GM19328 (cell line): ENCODE measurements around the gene LDLRAD4.

ENCODE experiments used
- ATAC-seq: cut with Tn5 transposase; IDR thresholded peaks from one replicate; pipeline ENCODE4 v1.9.1; 2021; ENCODE audit warnings: mild to moderate bottlenecking, moderate library complexity; ENCODE audit not compliant: unreplicated experiment

Gene LDLRAD4

DNA sequence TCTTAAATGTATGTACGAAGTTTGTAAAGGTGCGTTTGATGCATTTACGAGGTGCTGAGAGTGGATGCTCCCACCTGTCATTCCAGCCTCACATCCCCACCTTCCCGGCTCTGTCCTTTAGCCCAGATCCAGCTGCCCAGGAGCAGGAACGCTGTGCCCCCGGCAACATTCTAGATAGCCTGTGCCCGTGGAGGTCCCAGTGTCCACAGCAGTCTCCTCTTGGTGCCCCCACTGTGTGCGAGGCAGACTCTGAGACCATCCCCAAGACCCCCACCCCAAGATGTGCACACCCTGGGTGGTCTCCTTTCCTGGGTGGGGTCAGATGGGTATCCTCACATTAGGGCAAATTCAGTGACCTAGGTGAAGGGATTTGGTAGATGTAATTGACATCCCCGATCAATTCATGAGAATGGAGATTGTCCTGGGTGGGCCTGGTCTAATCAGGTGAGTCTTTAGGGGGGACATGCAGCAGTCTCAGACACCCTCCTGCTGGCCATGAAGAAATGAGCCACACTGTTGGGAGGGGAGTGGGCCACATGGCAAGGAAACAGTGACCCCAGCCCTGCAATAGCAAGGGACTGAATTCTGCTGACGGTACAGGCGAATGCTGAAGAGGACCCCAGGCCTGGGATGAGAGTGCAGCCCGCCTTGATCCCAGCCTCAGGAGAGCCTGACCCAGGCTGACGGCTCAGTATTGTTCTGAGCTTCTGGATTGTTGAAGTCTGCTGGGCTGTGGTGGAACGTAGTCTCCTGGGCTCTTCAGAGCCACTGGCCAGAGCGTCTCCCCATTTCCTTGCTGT, 304.5 kb downstream of the LDLRAD4 start:
- ATAC-seq, result no peak

DNA sequence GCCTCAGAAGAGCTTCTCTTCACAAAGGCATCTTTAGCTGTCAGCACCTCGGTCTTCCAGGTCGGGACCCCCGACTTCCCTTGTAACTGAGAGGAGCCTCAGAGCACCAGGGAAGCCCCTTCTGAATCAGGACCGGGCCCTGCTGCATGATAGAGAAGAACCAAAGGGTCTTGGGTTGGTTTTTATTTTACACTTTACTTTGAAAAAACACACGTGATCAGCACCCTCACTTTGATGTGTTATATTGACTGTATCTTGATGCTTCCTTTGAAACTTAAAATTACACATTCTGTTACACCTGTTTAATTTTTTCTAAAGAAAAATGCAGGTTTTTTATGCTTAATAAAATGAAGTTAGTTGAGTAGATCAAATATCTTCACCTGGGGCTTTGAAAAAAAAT, 305.5 kb downstream of the LDLRAD4 start:
- no peak for ATAC-seq

DNA sequence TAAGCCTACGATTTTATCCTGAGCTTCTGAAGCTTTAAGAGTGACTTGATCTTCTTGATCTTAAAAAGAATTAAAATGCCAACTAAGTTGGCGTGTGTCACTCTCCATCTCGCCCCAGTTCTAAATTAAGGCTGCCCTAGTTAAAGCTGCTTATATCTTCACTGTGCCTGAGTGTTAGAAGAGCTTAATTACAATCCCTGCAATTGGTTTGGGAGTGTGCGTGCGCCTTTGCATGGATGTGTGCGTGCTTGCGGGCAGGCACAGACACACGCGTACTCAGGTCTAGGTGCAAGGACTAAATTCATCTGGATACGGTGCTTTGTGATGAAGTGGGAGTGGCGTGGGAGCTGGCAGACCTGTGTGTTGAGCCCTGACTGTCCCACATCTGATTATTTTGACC, 306.3 kb downstream of the LDLRAD4 start:
- ATAC-seq, result no peak

DNA sequence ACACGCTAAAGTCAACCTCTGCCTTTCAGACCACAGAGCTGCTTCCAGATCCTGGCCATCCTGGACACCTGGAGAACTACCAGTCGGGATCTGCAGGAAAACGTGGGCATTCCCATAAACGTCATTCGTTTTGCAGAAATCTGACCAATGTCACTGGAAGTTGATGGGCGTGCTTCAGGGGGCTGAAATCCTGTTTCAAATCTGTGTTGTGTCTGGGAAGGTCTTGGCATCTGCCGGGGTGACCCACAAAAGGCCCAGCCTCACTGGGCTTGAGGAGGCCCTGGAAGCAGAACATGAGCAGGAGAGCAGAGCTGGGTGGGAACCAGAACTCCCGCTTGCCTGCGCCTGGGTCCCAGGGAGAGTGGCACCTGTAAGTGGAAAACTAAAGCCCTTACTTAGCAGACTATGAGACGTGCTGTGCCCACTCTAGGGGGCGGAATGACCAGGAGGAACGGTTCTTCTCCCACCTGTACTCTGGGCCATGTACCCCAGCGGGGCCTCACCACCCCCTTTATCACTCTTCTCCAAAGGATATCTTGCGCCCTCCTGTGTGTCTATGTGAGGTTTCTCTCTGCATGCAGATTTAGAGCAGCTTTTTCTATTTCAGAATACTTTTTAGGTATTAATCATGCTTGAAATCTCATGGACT, 306.9 kb downstream of the LDLRAD4 start:
- no peak for ATAC-seq

DNA sequence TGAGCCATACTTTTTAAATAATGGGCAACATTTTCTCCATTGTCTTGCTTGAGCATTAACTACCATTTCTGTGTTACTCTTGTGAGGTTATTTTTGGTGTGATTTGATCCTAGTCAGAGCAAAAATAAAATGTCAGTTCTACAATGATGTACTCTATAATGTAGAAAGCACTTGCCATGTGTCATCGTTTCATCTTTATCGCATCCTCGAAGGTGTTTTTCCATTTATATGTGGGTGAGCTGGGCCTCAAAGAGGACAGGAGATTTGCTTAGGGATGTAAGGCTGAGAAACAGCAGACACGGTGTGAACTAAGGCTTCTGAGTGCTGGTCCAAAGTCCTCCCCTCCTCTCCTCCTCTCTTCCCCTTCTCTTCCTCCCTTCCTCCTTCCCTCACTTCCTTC, 308.0 kb downstream of the LDLRAD4 start:
- no peak for ATAC-seq

DNA sequence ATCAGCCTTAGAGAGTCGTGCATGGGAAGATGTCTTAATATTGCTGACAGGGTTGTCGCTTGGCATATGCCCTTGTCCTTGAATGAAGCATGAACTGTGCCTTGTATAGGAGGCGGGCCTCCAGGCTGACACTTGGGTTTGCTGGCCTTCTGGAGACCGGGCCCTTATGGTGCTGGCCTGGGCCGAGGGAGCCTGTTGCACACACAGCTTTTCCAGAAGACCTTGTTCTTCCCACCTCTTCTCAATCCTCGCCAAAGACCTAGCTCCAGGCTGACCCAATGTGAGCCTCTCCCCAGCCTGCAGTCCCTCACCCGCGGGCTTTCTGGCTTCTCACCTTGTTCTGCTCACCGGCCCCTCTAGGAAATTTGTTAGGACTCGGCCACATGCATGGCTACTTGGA, 308.7 kb downstream of the LDLRAD4 start:
- no peak for ATAC-seq

DNA sequence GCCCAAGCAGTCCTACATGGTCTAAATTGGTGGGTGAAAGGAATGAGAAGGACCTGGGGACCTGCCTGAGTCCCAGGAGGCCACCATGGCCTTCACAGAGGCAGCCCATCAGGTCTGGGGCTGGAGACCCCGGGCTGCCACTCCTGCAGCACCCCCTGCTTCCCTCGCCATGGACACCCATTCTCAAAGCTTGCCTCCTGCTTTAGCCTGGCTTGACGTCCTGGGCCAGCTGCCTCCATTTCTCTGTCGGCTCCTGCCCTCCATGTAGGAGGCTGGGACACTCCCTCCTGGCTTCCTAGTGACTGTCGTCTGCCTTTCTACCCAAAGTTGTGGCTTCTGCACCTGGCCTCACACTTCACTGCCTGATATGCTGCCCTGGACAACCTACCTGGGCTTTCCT, 309.2 kb downstream of the LDLRAD4 start:
- ATAC-seq, result no peak

DNA sequence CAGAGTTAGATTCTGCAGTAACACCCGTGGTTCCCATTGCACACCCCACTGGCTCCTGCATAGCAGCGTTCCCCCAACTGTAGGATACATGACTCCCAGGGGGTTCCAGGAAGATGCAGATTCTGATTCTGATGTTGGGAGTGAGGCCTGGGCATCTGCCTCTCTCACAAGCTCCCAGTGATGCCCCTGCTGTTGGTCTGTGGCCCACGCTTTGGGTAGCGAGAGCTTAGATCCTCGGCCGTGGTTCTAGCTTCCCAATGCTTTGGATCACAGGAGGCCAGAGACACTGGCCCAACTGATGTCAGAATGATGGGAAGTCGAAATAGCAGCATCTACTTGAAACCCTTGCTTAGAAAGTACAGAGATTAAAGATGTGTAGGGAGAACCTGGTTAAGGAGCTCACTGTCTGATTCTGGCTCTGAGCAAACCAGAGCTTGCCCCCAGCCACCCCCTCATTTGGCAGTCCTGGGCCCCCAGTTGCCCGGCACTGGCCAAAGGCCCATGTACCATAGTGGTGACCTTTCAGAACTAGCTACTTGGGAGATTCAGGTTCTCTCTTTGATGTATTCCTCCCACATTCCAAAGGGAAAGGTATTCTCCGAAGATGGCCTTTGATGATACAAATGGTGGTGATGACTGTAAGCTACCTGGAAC, 310.3 kb downstream of the LDLRAD4 start:
- ATAC-seq, result no peak

DNA sequence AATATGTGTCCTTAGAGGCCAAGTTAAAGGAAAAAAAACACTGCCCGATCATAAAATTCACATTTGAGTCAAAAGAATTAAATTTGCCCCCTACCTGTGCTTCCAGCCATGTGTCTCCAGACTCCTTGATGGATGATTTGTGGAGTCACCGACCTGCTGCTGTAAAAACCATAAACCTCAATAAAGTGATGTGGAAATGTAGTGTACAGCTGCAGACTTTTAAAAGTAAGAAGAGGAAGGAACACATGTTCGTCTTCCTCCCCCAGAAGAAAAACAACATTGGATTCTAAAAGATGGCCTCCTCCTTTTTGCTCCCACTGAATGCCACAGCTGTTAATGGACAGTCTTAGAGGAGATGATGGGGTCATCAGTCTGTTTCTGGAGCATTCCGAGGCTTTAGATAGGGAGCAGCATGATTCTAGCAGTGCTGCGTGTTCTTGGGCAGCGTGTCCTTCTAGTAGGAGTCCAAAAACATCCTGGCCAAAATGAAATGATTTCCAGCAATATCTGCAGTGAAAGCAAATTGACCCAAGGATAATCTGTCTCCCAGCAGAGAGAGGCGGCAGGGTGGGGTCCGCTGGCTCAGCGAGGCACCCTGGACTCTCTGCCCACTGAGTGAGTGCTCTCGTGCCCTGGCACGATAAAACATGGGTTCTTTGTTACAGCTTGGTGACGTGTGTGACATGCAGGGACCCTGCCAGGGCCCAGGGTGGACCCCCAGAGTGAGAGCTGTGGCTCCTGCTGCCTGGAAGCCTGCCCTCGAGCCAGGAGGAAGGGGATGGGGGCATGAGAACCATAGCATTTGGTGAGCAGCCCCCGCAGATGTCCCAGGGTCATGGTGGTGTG, 311.7 kb downstream of the LDLRAD4 start:
- ATAC-seq, result no peak

DNA sequence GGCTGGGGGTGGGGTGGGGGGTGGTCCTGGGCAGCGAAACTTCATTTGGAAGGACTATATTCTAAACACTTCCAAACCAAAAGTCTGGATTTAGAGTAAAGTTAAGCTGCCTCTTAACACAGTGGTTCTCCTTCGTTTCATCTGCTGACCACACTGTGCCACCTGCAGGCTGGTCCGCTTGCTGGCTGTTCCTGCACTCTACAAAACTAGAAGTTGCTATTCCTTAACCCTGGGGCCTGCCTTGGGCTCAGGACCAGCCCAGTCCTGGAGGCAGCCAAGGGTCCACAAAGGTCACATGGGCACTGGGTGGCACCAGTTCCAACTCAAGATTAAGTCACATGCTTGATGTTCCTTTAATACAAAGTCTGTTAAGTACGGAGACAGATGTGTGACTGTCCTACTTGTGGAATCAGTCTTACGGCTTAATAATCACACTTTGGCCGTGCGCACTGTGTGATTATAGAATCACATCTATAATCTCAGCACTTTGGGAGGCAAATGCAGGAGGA, 312.4 kb downstream of the LDLRAD4 start:
- ATAC-seq, result no peak

DNA sequence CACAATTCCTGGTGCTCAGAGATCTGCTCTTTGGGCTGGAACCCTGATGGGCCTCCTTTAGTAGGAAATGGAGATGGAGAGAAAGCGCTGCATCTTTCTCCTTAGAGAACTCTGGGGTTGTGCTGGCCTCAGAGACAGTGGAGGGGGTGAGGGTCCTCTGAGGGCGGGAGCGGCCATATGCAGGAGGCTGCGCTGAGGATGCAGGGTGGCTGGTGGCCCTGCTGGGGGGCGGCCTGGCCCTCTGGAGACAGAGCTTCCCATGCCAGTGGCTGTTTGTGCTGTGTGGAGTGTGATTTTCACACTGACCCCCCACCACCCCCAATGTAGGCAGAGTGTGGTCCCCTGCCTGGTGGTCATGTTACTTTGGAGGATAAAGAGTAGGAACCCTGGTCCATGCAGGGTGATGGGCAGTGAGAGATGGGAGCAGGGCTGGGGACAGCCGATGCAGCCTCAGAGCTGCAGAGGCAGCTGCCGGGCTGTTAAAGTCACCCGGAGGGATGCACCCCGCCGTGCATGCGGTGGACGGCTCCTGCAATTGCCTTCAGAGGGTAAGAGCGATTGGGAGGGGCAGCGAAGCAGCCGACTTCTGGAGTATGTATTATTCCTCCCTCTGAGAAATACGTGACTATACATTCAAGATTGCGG, 313.2 kb downstream of the LDLRAD4 start:
- no peak for ATAC-seq

DNA sequence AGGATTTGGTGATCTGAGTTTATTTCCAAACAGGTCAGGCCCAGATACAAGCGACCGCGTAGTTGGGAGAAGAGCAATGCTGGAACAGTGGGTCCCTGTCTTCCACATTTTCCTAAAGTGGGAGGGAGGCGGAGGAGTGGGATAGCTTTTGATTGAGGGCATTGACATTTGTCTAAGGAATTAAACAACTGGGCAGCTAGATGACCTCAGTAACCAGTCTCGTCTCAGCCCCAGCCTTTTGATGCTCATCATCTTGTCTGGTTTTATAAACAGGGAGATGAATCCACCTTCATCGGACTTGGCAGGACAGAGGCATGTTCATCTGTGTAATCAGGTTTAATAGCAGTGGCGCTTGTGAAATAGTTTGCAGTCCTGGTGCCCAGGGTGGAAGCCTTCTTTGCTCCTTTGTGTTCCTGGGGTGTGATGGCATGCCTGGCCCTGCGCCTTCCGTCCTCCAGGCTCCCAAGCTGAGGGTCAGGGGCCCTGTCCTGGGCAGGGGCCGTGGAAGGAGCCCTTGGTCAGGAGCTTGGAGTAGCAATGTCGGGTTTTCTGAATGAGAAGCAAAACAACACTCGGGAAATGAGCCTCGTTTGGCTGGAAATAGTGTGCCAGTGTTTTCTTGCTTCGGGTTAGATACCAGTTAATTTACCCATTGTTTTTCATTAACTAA, 314.0 kb downstream of the LDLRAD4 start:
- no peak for ATAC-seq

DNA sequence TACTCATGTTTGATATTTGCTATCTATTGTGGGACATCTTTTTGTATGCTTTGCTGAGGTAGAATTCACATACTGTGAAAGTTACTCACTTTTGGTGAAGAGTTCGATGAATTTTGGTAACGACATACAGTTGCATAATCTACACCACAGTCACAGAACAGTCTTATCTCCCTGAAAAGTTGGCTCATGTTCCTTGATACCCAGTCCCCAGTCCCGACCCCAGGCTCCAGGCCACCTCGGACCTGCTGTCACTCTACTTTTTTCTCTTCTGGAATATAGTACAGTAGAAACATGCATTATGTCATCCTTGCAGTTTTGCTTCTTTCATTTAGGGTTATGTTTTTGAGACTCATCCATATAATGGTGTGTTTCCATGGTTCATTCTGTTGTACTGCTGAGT, 316.1 kb downstream of the LDLRAD4 start:
- ATAC-seq, result no peak

DNA sequence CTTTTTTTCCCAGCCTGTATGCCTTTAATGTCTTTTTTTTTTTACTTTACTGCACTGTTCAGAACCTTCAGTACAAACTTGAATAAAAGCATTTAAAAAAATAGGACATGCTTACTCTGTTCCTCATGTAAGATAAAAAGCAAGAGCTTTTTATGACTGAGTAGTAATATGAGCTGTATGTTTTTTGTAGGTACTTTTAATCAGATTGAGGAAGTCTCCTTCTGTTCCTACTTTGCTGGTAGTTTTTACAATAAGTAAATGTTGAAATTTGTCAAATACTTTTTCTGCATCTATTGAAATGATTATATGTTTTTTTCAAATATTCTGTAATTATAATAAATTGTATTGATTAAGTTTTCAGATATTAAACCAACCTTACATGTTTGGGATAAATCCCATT, 318.0 kb downstream of the LDLRAD4 start:
- ATAC-seq, result no peak

DNA sequence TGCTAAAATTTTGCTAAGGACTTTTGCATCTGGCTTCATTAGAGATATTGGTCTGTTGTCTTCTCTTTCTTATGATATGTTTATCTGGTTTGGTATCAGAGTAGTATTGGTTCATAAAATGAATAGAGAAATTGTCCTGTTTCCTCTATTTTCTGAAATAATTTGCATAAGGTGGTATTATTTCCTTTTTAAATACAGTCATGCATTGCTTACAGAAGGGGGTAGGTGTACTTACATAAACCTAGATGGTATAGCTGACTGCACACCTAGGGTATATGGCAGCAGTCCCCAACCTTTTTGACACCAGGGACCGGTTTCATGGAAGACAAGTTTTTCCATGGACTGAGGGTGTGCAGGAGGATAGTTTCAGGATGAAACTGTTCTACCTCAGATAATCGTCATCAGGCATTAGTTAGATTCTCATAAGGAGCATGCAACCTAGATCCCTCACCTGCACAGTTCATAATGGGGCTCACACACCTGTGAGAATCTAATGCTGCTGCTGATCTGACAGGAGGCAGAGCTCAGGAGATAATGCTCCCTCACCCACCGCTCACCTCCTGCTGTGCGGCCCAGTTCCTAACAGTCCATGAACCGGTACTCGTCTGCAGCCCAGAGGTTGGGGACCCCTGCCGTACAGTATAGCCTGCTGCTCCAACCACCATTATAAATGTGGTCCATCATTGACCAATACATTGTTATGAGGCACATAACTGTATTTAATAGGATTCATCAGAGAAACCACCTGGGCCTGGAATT, 318.6 kb downstream of the LDLRAD4 start:
- ATAC-seq, result no peak

DNA sequence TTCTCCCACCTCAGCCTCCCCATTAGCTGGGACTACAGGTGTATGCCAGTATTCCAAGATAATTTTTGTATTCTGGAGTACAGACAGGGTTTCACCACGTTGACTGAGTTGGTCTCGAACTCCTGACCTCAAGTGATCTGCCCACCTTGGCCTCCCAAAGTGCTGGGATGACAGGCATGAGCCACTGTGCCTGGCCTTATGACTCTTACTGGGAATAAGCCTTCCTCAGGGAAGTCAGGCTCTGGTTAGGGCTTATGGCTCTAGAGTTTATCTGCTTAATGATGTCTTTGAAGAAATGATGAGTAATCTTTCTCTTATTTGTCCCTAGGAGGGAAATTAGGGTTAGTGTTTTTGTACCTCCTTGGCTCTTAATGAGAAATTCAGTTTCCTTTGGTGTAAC, 320.1 kb downstream of the LDLRAD4 start:
- no peak for ATAC-seq

DNA sequence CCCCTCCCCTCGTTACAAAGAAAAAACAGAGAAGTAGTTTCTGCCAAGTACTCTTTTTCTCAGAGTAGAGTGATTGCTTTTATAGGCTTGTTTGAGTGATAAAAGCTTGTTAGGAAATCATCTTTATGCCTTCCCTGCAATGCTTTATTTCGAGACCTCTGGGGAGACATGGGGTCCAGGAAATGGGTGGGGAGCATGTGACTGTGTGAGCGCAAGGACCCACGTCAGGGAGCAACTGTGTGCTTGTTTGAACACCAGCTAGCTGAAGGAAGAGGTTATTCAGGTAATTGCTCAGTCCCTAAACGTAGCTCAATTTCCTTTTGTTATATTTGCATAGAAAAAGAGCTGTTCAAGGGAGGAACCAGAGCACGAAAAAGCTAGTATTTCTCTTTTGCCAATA, 320.5 kb downstream of the LDLRAD4 start:
- no peak for ATAC-seq

DNA sequence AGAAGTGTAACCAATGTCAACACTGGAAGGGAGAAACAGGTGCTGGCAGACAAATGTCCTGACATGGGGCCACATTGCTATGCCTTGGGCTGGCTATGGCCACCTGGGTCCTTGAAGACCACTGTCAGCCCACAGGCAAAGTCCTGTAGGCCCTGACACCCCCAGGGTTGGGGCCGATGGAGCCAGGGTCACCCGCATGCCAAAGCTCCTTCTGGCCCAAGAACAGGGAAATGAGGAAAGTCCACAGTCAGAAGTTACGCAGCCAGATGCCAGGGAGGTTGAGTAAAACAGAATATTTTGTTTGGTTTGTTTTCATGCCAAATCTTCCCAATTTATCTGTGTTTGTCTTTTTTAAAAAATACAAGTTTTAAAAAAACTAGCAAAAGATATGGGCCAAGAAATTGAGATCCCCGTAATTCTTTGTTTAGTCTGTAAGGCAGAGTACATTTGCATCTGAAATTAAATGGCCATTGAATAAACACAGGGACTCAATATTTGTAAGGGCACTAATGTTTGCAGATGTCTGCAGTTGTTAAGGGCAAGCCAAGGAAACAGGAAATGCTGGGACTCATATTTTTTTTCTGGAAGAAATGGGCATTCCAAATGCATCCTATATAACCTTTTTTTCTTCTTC, 321.4 kb downstream of the LDLRAD4 start:
- no peak for ATAC-seq
